Ishikawa (cell line): ENCODE measurements around the gene FGD1.

ENCODE experiments used
- CEBPB ChIP-seq: IDR thresholded peaks from 2 replicates; pipeline ENCODE4 v1.6.1; 2012
- EGR1 ChIP-seq: IDR thresholded peaks from 2 replicates; pipeline ENCODE4 v1.6.1; 2012
- EP300 ChIP-seq: IDR thresholded peaks from 2 replicates; pipeline ENCODE4 v1.6.1; 2012; ENCODE audit warnings: borderline replicate concordance
- NFIC ChIP-seq: IDR thresholded peaks from 2 replicates; pipeline ENCODE4 v1.6.1; 2012
- RAD21 ChIP-seq: IDR thresholded peaks from 2 replicates; pipeline ENCODE4 v1.6.1; 2012; ENCODE audit warnings: low read depth
- TAF1 ChIP-seq: IDR thresholded peaks from 2 replicates; pipeline ENCODE4 v1.6.1; 2012; ENCODE audit warnings: low read depth, mild to moderate bottlenecking
- TEAD4 ChIP-seq: IDR thresholded peaks from 2 replicates; pipeline ENCODE4 v1.6.1; 2012
- USF1 ChIP-seq: IDR thresholded peaks from 2 replicates; pipeline ENCODE4 v1.6.1; 2012
- ZBTB7A ChIP-seq: IDR thresholded peaks from 2 replicates; pipeline ENCODE4 v1.6.1; 2012; ENCODE audit warnings: low read depth
- TF ChIP-seq, protein P1 (sequence below): IDR thresholded peaks from 2 replicates; pipeline ENCODE4 v1.6.1; 2012; ENCODE audit warnings: low read depth, mild to moderate bottlenecking

- TF ChIP-seq CEBPB, result no peak
- TF ChIP-seq RAD21, result no peak
- no peak for TF ChIP-seq ZBTB7A
- no peak for TF ChIP-seq TEAD4
- TF ChIP-seq EP300, result no peak
- TF ChIP-seq EGR1, result no peak
- TF ChIP-seq TAF1, result no peak
- TF ChIP-seq, protein P1, sequence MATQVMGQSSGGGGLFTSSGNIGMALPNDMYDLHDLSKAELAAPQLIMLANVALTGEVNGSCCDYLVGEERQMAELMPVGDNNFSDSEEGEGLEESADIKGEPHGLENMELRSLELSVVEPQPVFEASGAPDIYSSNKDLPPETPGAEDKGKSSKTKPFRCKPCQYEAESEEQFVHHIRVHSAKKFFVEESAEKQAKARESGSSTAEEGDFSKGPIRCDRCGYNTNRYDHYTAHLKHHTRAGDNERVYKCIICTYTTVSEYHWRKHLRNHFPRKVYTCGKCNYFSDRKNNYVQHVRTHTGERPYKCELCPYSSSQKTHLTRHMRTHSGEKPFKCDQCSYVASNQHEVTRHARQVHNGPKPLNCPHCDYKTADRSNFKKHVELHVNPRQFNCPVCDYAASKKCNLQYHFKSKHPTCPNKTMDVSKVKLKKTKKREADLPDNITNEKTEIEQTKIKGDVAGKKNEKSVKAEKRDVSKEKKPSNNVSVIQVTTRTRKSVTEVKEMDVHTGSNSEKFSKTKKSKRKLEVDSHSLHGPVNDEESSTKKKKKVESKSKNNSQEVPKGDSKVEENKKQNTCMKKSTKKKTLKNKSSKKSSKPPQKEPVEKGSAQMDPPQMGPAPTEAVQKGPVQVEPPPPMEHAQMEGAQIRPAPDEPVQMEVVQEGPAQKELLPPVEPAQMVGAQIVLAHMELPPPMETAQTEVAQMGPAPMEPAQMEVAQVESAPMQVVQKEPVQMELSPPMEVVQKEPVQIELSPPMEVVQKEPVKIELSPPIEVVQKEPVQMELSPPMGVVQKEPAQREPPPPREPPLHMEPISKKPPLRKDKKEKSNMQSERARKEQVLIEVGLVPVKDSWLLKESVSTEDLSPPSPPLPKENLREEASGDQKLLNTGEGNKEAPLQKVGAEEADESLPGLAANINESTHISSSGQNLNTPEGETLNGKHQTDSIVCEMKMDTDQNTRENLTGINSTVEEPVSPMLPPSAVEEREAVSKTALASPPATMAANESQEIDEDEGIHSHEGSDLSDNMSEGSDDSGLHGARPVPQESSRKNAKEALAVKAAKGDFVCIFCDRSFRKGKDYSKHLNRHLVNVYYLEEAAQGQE, result no peak
- no peak for TF ChIP-seq USF1
- no peak for TF ChIP-seq NFIC
Observed at GRCh38 chrX:54423161-54423888, 72.7 kb downstream of the FGD1 start.
